D721Med (cell line): ENCODE data around the gene FJX1.

ENCODE experiments used
- DNase-seq: peaks from one replicate; pipeline ENCODE4 v3.0.0; 2011; ENCODE audit warnings: low spot score; ENCODE audit not compliant: insufficient read length
- FAIRE-seq: peaks from 2 replicates; lab custom pipeline; 2011; peaks lifted over from hg19 to GRCh38; lab: Jason Lieb, UNC
- CTCF ChIP-seq: IDR thresholded peaks from 2 replicates; pipeline ENCODE4 v1.5.1; 2012; ENCODE audit warnings: mild to moderate bottlenecking, control low read depth; ENCODE audit not compliant: insufficient read depth; ENCODE audit errors: missing control alignments

Gene FJX1

GRCh38 chr11:35583843-35584242 is 34.4 kb upstream of the FJX1 start:
- DNase-seq: no peak
- TF ChIP-seq CTCF: no peak
- no peak for FAIRE-seq

GRCh38 chr11:35584321-35584720 is 33.9 kb upstream of the FJX1 start:
- DNase-seq (no peak), FAIRE-seq (no peak)
- TF ChIP-seq CTCF: no peak

GRCh38 chr11:35585416-35585815 is 32.8 kb upstream of the FJX1 start:
- DNase-seq (no peak), FAIRE-seq (no peak)
- no peak for TF ChIP-seq CTCF

- DNase-seq (no peak), FAIRE-seq (no peak)
- no peak for TF ChIP-seq CTCF
Observed at GRCh38 chr11:35586222-35586621, 32.0 kb upstream of the FJX1 start.

- DNase-seq: no peak
- no peak for TF ChIP-seq CTCF
- no peak for FAIRE-seq
Observed at GRCh38 chr11:35587972-35588371, 30.3 kb upstream of the FJX1 start.

GRCh38 chr11:35588627-35589026 is 29.6 kb upstream of the FJX1 start:
- DNase-seq (no peak), FAIRE-seq (no peak)
- no peak for TF ChIP-seq CTCF

GRCh38 chr11:35589281-35589680 is 29.0 kb upstream of the FJX1 start:
- FAIRE-seq: no peak
- TF ChIP-seq CTCF: no peak

More at GRCh38 chr11:35589281-35589680, 29.0 kb upstream of the FJX1 start:
- DNase-seq: no peak
